Activated B cell treated with CpG ODN at 0.5 μM for 24 hours (primary cell): ENCODE results near the gene GEMIN8. TPM values are rescaled to one million over a fixed set of nuclear protein-coding genes. Genes with fewer than 3 reads are reported as not detected.

Experiments
- ATAC-seq: fragments of 200-7000 bp; cut with Tn5 transposase; one replicate; pipeline ENCODE4 v1.10.0; 2021; ENCODE audit warnings: low read depth, mild to moderate bottlenecking, moderate library complexity
- CTCF ChIA-PET: fragments of 350-600 bp; sonication (Branson Sonifier 250); formaldehyde crosslinking; loops from one replicate; lab custom pipeline; 2021; ENCODE audit warnings: antibody characterized with exemption; lab: Charles Lee
- POLR2A ChIA-PET: fragments of 350-600 bp; sonication (Branson Sonifier 250); formaldehyde crosslinking; loops from one replicate; lab custom pipeline; 2021; ENCODE audit warnings: antibody characterized with exemption; lab: Charles Lee
- DNase-seq: peaks from one replicate; pipeline ENCODE4 v3.0.0; 2022
- H3K27ac Mint-ChIP-seq: one replicate; pipeline ENCODE4 v1.8.0; 2020; ENCODE audit warnings: mixed read lengths
- H3K27me3 Mint-ChIP-seq: one replicate; pipeline ENCODE4 v1.8.0; 2021; ENCODE audit warnings: mixed read lengths
- H3K36me3 Mint-ChIP-seq: one replicate; pipeline ENCODE4 v1.8.0; 2021; ENCODE audit warnings: low read depth, mixed read lengths
- H3K4me1 Mint-ChIP-seq: one replicate; pipeline ENCODE4 v1.8.0; 2021; ENCODE audit warnings: mixed read lengths
- H3K4me3 Mint-ChIP-seq: one replicate; pipeline ENCODE4 v1.8.0; 2020; ENCODE audit warnings: mild to moderate bottlenecking, mixed read lengths
- H3K9me3 Mint-ChIP-seq: one replicate; pipeline ENCODE4 v1.8.0; 2020; ENCODE audit warnings: mixed read lengths
- CTCF ChIP-seq: fragments of 200-600 bp; IDR thresholded peaks from one replicate; pipeline ENCODE4 v1.8.0; 2022; ENCODE audit warnings: antibody characterized with exemption, mild to moderate bottlenecking
- intact Hi-C: fragments of 100-400 bp; cut with micrococcal nuclease; formaldehyde crosslinking; loops from one replicate; pipeline ENCODE4 v1.15.1; 2024
- total RNA-seq: library from RNA; stranded (reverse); gene quantifications from 2 replicates; pipeline ENCODE4 v1.2.3, GENCODE V29; 2022

The GEMIN8 gene
- total RNA-seq, 1 donor from 2014 or later: 19.9 TPM

- Mint-ChIP-seq H3K4me3 (no peak overlapping the region), H3K4me1 (no peaks in the 10 kb centered on the region), H3K9me3 (no peaks in the 10 kb centered on the region), H3K36me3 (no peaks in the 10 kb centered on the region), H3K27ac (no peak overlapping the region), H3K27me3 (peaks cover 3% of the 10 kb centered on the region)
- DNase-seq (no peak), ATAC-seq (no peak)
- ChIA-PET POLR2A (no interaction called here), CTCF (no interaction called here)
- intact Hi-C loops: no loop called here
- no peak for TF ChIP-seq CTCF
These were observed 35.1 kb upstream of the GEMIN8 start for GRCh38 chrX:14064626-14065432.

DNA sequence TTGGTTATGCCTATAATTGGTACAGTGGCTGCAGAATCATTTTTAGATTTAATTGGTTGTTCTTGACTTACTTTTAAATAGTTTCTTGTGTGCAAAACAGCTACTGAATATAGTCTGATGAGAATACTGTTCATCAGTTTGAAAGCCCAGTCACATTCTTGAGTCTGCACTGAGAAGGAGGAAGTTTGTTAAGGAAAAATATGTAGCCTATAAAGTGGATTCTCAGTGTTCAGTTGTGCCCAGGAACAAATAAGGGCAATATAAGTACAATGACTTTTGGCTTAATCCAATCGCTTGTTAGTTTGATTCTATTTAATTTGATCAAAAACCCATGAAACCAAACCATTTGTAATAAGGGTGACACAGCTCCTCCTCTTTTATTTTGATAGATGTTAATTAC is 32.8 kb upstream of the GEMIN8 start:
- no peak for ATAC-seq
- Mint-ChIP-seq H3K4me3 (no peak overlapping the region), H3K4me1 (no peaks in the 10 kb centered on the region), H3K27me3 (peaks cover 3% of the 10 kb centered on the region), H3K27ac (no peak overlapping the region), H3K36me3 (no peaks in the 10 kb centered on the region), H3K9me3 (no peaks in the 10 kb centered on the region)
- CTCF ChIA-PET: no interaction called here
- no peak for DNase-seq
- intact Hi-C loops: no loop called here
- TF ChIP-seq CTCF: no peak
- POLR2A ChIA-PET: no interaction called here

GRCh38 chrX:14056206-14056605 is 26.5 kb upstream of the GEMIN8 start:
- no peaks in the 10 kb centered on the region for H3K4me1 Mint-ChIP-seq
- CTCF ChIA-PET: no interaction called here
- peaks cover 7% of the 10 kb centered on the region for H3K27me3 Mint-ChIP-seq
- ATAC-seq (no peak), DNase-seq (no peak)
- H3K9me3 Mint-ChIP-seq: no peaks in the 10 kb centered on the region
- TF ChIP-seq CTCF: no peak
- intact Hi-C loops: no loop called here
- POLR2A ChIA-PET: no interaction called here
- no peak overlapping the region for H3K27ac Mint-ChIP-seq
- no peak overlapping the region for H3K4me3 Mint-ChIP-seq
- no peaks in the 10 kb centered on the region for H3K36me3 Mint-ChIP-seq

- CTCF ChIA-PET: no interaction called here
These were observed 21.7 kb upstream of the GEMIN8 start for GRCh38 chrX:14051416-14051815.

DNA sequence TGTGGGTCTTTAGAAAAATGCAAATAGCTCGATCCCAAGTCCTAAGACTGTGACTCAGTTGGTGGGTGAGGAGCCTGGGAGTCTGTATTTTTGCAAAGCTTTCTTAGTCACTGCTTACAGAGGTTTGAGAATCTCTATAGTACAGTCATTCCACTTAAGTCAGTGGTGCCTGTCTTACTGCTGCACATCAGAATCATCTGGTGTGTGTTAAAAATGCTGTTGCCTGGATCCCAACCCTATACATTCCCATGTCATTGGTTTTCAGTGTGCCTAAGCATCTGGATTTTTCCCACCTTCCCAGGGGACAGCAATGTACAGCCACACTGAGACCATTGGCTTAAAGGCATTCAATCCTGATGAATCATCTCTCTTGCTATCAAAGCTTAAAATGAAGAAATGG is 21.0 kb upstream of the GEMIN8 start:
- Mint-ChIP-seq H3K9me3 (no peaks in the 10 kb centered on the region), H3K4me1 (no peaks in the 10 kb centered on the region), H3K36me3 (no peaks in the 10 kb centered on the region), H3K27ac (no peak overlapping the region), H3K4me3 (no peak overlapping the region), H3K27me3 (peaks cover 6% of the 10 kb centered on the region)
- intact Hi-C loops: no loop called here
- ChIA-PET POLR2A (no interaction called here), CTCF (no interaction called here)
- no peak for TF ChIP-seq CTCF
- ATAC-seq (no peak), DNase-seq (no peak)

More at GRCh38 chrX:14051416-14051815, 21.7 kb upstream of the GEMIN8 start:
- POLR2A ChIA-PET: no interaction called here
- Mint-ChIP-seq H3K27me3 (peaks cover 6% of the 10 kb centered on the region), H3K36me3 (no peaks in the 10 kb centered on the region), H3K9me3 (no peaks in the 10 kb centered on the region), H3K4me3 (no peak overlapping the region), H3K4me1 (no peaks in the 10 kb centered on the region), H3K27ac (no peak overlapping the region)
- intact Hi-C loops: no loop called here
- TF ChIP-seq CTCF: no peak
- DNase-seq: no peak
- ATAC-seq: no peak
